LNCAP (cell line): ENCODE data around the gene GBX1.

Experiments
- TF ChIP-seq, protein P1 (sequence below): fragments of 450-650 bp; IDR thresholded peaks from 2 replicates; pipeline ENCODE4 v1.5.1; 2017; ENCODE audit warnings: mild to moderate bottlenecking

Gene GBX1

GRCh38 chr7:151119902-151120301, 47.6 kb downstream of the GBX1 start:
- TF ChIP-seq, protein P1, sequence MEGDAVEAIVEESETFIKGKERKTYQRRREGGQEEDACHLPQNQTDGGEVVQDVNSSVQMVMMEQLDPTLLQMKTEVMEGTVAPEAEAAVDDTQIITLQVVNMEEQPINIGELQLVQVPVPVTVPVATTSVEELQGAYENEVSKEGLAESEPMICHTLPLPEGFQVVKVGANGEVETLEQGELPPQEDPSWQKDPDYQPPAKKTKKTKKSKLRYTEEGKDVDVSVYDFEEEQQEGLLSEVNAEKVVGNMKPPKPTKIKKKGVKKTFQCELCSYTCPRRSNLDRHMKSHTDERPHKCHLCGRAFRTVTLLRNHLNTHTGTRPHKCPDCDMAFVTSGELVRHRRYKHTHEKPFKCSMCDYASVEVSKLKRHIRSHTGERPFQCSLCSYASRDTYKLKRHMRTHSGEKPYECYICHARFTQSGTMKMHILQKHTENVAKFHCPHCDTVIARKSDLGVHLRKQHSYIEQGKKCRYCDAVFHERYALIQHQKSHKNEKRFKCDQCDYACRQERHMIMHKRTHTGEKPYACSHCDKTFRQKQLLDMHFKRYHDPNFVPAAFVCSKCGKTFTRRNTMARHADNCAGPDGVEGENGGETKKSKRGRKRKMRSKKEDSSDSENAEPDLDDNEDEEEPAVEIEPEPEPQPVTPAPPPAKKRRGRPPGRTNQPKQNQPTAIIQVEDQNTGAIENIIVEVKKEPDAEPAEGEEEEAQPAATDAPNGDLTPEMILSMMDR: no peak

DNA sequence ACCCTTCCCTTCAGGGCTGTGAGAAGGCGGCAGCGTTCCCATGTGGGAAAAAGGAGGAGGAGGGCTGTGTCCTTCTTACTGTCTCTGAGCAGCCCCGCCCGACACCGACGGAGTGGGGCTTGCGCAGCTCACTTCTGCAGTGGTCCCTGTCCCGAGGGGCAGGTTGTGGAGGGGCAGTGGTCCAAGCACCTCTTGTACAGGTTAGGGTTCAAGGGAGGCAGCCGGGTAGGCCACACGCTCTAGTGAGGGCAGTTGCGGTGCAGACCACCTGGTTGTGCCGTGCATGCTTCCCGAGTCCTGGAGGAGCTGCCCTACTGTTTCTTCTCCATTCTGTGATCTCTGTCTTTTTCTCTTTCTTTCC, 48.5 kb downstream of the GBX1 start:
- TF ChIP-seq, protein P1: no peak

GRCh38 chr7:151118108-151119054, 49.1 kb downstream of the GBX1 start:
- TF ChIP-seq, protein P1: no peak

- TF ChIP-seq, protein P1: no peak
These were observed 49.9 kb downstream of the GBX1 start for GRCh38 chr7:151117565-151117964.

DNA sequence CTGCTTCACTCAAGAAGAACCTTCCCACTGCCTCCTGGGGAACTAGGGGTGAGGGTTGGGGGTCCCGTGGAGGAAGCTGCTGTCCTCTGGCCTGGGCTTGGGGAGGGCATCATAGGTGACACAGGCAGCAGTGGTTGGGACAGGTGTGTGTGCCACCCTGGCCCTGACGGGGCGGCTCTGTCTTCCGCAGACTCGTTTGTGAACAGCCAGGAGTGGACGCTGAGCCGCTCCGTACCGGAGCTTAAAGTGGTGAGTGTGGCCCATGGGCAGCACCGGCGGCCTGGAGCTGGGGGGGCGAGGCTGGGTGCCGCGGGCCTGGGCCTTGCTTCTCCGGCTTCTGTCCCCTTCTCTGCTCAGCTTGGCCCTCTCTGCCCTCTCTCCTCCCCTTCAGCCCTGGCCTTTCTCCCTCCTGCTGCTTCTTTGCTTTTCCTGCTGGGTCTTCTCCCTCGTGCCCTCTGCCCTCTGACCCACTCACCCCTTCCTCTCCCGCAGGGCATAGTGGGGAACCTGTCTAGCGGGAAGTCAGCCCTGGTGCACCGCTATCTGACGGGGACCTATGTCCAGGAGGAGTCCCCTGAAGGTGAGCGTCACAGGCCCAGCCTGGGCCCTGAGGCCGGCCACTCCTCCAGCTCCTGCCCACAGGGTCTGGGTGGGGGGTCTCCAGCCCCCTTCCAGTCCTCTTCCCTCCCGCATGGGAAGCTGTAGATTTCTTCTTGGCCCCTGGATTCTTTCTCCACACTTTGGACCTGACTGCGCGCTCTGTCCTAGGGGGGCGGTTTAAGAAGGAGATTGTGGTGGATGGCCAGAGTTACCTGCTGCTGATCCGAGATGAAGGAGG, 50.7 kb downstream of the GBX1 start:
- TF ChIP-seq, protein P1: no peak

- TF ChIP-seq, protein P1: no peak
These were observed 51.6 kb downstream of the GBX1 start for GRCh38 chr7:151115836-151116418.

DNA sequence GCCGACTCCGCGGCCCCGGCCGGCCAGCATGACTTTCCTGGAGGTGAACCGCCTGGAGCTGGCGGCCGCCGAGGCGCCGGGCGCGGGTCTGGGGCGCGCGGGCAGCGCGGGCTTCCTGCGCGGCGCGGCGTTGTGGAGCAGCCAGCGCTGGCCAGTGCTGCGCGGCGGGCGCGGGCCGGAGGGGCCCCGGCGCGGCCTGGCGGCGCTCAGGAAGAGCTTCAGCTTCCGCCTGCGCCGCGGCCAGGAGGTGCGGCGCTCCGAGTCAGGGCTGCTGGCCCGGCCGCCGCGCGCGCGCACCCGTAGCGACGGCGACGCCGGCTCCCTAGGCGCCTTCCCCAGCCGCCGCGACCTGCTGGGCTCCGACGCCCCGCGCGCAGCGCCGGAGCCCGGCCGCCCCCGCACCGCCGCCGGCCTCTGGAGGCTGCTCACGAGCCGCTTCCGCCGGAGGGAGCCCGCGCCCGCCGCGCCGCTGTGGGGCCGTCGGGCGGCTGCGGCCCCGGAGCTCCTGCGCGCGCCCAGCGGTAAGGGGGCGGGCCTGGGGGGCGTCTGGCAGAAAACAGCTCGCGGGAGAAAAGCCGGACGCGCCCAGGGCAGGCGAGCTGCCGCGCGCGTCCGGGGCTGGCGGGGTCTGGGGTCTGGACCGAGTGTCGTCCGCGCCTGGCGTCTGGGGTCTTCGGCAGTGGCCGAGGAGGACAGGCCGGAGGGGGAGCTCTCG, 52.2 kb downstream of the GBX1 start:
- TF ChIP-seq, protein P1: no peak
